B cell (primary cell): ENCODE data around the gene GDF9.

Experiments
- CTCF ChIP-seq: fragments of 200-600 bp; IDR thresholded peaks from one replicate; pipeline ENCODE4 v1.8.0; 2022; ENCODE audit warnings: antibody characterized with exemption, mild to moderate bottlenecking
- EZH2 ChIP-seq: IDR thresholded peaks from 2 replicates; pipeline ENCODE4 v1.6.1; 2012; ENCODE audit warnings: borderline replicate concordance, low read depth, mild to moderate bottlenecking, moderate library complexity, low read length; ENCODE audit not compliant: insufficient read depth, poor library complexity, severe bottlenecking

DNA sequence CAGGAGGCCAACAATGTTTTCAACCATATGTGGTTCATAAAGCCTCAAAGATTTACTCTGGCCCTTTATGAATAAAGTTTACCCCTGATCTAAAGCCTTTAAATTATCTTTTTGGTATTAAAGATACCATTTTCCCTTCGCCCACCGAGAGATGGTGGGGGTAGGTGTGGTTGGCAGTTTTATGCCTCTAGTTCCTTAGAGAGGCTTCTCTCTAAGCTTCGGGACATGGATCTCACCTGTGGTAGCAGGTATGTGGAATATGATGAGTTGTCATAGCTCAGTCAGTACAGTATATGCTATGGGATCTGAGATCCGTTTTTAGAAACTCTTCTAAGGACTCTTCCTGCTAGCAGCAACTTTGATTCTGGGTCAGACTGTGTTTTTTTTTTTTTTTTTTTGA lies 2.5 kb upstream of the GDF9 start:
- TF ChIP-seq CTCF (no peak), EZH2 (no peak)
